ENCODE data around the gene CHD6.

The CHD6 gene

DNA sequence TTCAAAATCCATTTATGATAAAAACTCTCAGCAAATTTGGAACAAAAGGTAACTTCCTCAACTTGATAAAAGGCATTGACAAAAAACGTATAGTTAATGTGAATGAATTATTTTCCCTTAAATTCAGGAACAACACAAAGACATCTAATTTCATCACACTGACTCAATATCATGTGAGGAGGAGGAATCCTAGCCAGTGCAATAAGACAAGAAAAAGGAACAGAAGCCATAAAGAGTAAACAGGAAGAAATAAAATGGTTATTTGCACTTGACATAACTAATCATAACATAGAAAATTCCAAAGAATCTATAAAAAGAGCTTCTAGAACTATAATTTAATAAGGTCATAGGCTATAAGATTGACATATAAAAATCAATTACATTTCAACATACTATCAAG lies 31.4 kb downstream of the CHD6 start:
- DNase-seq (ENCODE audit: low read depth, low spot score) = no peak
- peaks cover 21% of the 10 kb centered on the region for H3K9me3 ChIP-seq (ENCODE audit: insufficient read depth, low read length)
- H3K36me3 ChIP-seq (ENCODE audit: insufficient read depth, insufficient read length, low read length) = no peaks in the 10 kb centered on the region
- TF ChIP-seq SUZ12 (IDR thresholded peaks at IDR 0.05; ENCODE audit: extremely low read depth, insufficient read depth, insufficient read length) (no peak), YY1 (IDR thresholded peaks at IDR 0.05; ENCODE audit: insufficient read depth, insufficient read length) (no peak), ZNF274 (IDR thresholded peaks at IDR 0.05; ENCODE audit: low read depth, low read length) (no peak)
- H3K27me3 ChIP-seq (ENCODE audit: insufficient read depth, insufficient read length) = no peaks in the 10 kb centered on the region
- no peak overlapping the region for H3K9ac ChIP-seq (ENCODE audit: insufficient read length, low read depth)
- no peak overlapping the region for H3K4me3 ChIP-seq (ENCODE audit: insufficient read length, low read depth)
- H3K4me1 ChIP-seq (ENCODE audit: insufficient read depth, insufficient read length) = no peaks in the 10 kb centered on the region

- no peak overlapping the region for H3K9ac ChIP-seq (ENCODE audit: insufficient read length, low read depth)
- DNase-seq (ENCODE audit: low read depth, low spot score) = no peak
- no peaks in the 10 kb centered on the region for H3K27me3 ChIP-seq (ENCODE audit: insufficient read depth, insufficient read length)
- no peaks in the 10 kb centered on the region for H3K4me1 ChIP-seq (ENCODE audit: insufficient read depth, insufficient read length)
- H3K9me3 ChIP-seq (ENCODE audit: insufficient read depth, low read length) = peaks cover 10% of the 10 kb centered on the region
- H3K36me3 ChIP-seq (ENCODE audit: insufficient read depth, insufficient read length, low read length) = no peaks in the 10 kb centered on the region
- no peak overlapping the region for H3K4me3 ChIP-seq (ENCODE audit: insufficient read length, low read depth)
- TF ChIP-seq SUZ12 (IDR thresholded peaks at IDR 0.05; ENCODE audit: extremely low read depth, insufficient read depth, insufficient read length) (no peak), YY1 (IDR thresholded peaks at IDR 0.05; ENCODE audit: insufficient read depth, insufficient read length) (no peak), ZNF274 (IDR thresholded peaks at IDR 0.05; ENCODE audit: low read depth, low read length) (no peak)
Observed at GRCh38 chr20:41580350-41580749, 37.8 kb downstream of the CHD6 start.

DNA sequence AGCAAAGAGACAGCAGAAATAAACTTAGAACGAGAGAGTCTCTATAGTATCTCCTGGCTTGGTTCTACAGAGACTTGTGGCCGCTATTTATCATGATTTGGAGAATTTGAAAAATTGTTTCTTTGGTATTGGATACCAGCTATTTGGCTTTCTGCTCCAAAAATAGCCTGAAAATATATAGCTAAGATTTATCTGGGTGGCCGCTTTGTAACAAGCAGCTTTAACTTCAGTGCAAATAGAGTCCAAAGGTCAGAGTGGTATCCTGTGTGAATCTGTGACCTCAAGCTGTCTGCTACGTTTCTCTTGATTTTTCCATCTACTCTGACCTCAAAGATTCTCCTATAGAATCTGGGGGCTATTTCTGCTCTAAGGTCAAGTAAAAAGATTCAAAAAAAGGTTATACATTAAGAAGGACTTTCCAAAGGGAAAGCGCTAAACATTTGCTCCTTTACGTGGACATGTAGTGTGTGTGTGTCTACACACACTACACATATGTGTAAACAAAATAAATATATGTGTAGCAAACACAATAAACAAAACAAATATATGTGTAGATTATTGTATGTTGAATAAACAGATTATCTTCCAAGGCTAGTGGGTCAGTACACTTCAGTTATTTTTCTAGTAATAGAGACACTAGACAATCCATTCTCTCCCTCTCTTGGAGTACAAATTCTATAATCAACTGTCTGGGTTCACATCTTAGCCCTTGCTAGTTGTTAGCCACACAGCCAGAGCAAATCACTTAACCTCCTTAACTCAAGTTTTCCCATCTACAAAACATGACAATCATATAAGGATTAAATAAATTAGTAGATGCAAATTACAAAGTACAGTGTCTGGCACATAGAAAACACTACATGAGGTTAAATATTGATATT lies 40.8 kb downstream of the CHD6 start:
- no peaks in the 10 kb centered on the region for H3K27me3 ChIP-seq (ENCODE audit: insufficient read depth, insufficient read length)
- H3K4me3 ChIP-seq (ENCODE audit: insufficient read length, low read depth) = no peak overlapping the region
- peaks cover 19% of the 10 kb centered on the region for H3K9me3 ChIP-seq (ENCODE audit: insufficient read depth, low read length)
- H3K4me1 ChIP-seq (ENCODE audit: insufficient read depth, insufficient read length) = no peaks in the 10 kb centered on the region
- no peak for TF ChIP-seq ZNF274 (IDR thresholded peaks at IDR 0.05; ENCODE audit: low read depth, low read length)
- TF ChIP-seq YY1 (IDR thresholded peaks at IDR 0.05; ENCODE audit: insufficient read depth, insufficient read length) = no peak
- TF ChIP-seq SUZ12 (IDR thresholded peaks at IDR 0.05; ENCODE audit: extremely low read depth, insufficient read depth, insufficient read length) = no peak
- no peak for DNase-seq (ENCODE audit: low read depth, low spot score)
- H3K36me3 ChIP-seq (ENCODE audit: insufficient read depth, insufficient read length, low read length) = no peaks in the 10 kb centered on the region
- no peak overlapping the region for H3K9ac ChIP-seq (ENCODE audit: insufficient read length, low read depth)

DNA sequence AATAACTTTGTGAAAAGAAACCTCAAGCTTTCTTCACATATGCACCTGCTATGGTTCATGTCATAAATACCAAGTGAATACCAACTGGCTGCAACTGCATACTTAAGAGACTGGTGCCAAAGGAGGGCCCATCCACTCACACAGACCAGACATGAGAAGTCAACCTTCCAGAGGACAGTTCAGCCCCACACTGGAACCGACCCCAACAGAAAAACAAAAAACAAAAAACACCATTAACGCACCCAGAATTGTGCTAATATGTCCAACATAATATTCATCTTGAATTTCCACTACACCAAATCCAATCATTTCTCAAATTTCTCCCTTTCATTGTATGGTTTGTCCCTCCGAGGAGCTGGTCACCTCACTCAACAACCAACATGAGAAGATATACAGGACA lies 42.8 kb downstream of the CHD6 start:
- DNase-seq (ENCODE audit: low read depth, low spot score) = no peak
- Histone ChIP-seq H3K4me3 (ENCODE audit: insufficient read length, low read depth) (no peak overlapping the region), H3K9me3 (ENCODE audit: insufficient read depth, low read length) (peaks cover 19% of the 10 kb centered on the region), H3K27me3 (ENCODE audit: insufficient read depth, insufficient read length) (no peaks in the 10 kb centered on the region), H3K4me1 (ENCODE audit: insufficient read depth, insufficient read length) (no peaks in the 10 kb centered on the region), H3K9ac (ENCODE audit: insufficient read length, low read depth) (no peak overlapping the region), H3K36me3 (ENCODE audit: insufficient read depth, insufficient read length, low read length) (no peaks in the 10 kb centered on the region)
- TF ChIP-seq ZNF274 (IDR thresholded peaks at IDR 0.05; ENCODE audit: low read depth, low read length) = no peak
- no peak for TF ChIP-seq YY1 (IDR thresholded peaks at IDR 0.05; ENCODE audit: insufficient read depth, insufficient read length)
- TF ChIP-seq SUZ12 (IDR thresholded peaks at IDR 0.05; ENCODE audit: extremely low read depth, insufficient read depth, insufficient read length) = no peak

DNA sequence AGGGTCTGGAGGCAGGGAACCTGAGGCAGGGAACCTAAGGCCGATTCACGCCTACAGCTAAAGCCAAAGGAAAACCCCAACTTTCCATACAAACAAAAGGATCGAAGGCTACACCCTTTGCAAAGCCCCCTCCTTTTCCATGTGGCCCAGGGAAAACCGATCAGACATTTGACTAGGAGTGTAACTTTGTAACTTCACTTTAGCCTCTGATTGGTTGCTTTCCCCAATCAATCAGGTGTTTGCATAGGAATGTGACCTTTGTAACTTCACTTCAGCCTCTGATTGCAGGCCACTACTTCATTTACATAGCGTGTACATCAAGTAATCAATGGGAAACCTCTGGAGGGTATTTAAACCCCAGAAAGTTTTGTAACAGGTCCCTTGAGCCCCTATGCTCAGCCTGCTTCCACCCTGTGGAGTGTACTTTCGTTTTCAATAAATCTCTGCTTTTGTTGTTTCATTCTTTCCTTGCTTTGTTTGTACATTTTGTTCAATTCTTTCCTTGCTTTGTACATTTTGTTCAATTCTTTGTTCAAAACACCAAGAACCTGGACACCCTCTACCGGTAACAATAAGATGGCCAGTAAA lies 43.3 kb downstream of the CHD6 start:
- no peak for DNase-seq (ENCODE audit: low read depth, low spot score)
- Histone ChIP-seq H3K9ac (ENCODE audit: insufficient read length, low read depth) (no peak overlapping the region), H3K36me3 (ENCODE audit: insufficient read depth, insufficient read length, low read length) (no peaks in the 10 kb centered on the region), H3K27me3 (ENCODE audit: insufficient read depth, insufficient read length) (no peaks in the 10 kb centered on the region), H3K4me3 (ENCODE audit: insufficient read length, low read depth) (no peak overlapping the region), H3K9me3 (ENCODE audit: insufficient read depth, low read length) (peaks cover 19% of the 10 kb centered on the region), H3K4me1 (ENCODE audit: insufficient read depth, insufficient read length) (no peaks in the 10 kb centered on the region)
- TF ChIP-seq SUZ12 (IDR thresholded peaks at IDR 0.05; ENCODE audit: extremely low read depth, insufficient read depth, insufficient read length) (no peak), ZNF274 (IDR thresholded peaks at IDR 0.05; ENCODE audit: low read depth, low read length) (no peak), YY1 (IDR thresholded peaks at IDR 0.05; ENCODE audit: insufficient read depth, insufficient read length) (no peak)

GRCh38 chr20:41573955-41574354 lies 44.2 kb downstream of the CHD6 start:
- H3K9me3 ChIP-seq (ENCODE audit: insufficient read depth, low read length) = peaks cover 19% of the 10 kb centered on the region
- no peak for DNase-seq (ENCODE audit: low read depth, low spot score)
- H3K4me1 ChIP-seq (ENCODE audit: insufficient read depth, insufficient read length) = no peaks in the 10 kb centered on the region
- H3K4me3 ChIP-seq (ENCODE audit: insufficient read length, low read depth) = no peak overlapping the region
- no peaks in the 10 kb centered on the region for H3K27me3 ChIP-seq (ENCODE audit: insufficient read depth, insufficient read length)
- no peak for TF ChIP-seq ZNF274 (IDR thresholded peaks at IDR 0.05; ENCODE audit: low read depth, low read length)
- no peak for TF ChIP-seq YY1 (IDR thresholded peaks at IDR 0.05; ENCODE audit: insufficient read depth, insufficient read length)
- TF ChIP-seq SUZ12 (IDR thresholded peaks at IDR 0.05; ENCODE audit: extremely low read depth, insufficient read depth, insufficient read length) = no peak
- H3K9ac ChIP-seq (ENCODE audit: insufficient read length, low read depth) = no peak overlapping the region
- H3K36me3 ChIP-seq (ENCODE audit: insufficient read depth, insufficient read length, low read length) = no peaks in the 10 kb centered on the region

- no peaks in the 10 kb centered on the region for H3K4me1 ChIP-seq (ENCODE audit: insufficient read depth, insufficient read length)
- H3K36me3 ChIP-seq (ENCODE audit: insufficient read depth, insufficient read length, low read length) = peaks cover 6% of the 10 kb centered on the region
- DNase-seq (ENCODE audit: low read depth, low spot score) = no peak
- H3K27me3 ChIP-seq (ENCODE audit: insufficient read depth, insufficient read length) = no peaks in the 10 kb centered on the region
- no peak overlapping the region for H3K4me3 ChIP-seq (ENCODE audit: insufficient read length, low read depth)
- no peak for TF ChIP-seq YY1 (IDR thresholded peaks at IDR 0.05; ENCODE audit: insufficient read depth, insufficient read length)
- TF ChIP-seq ZNF274 (IDR thresholded peaks at IDR 0.05; ENCODE audit: low read depth, low read length) = no peak
- TF ChIP-seq SUZ12 (IDR thresholded peaks at IDR 0.05; ENCODE audit: extremely low read depth, insufficient read depth, insufficient read length) = no peak
- no peak overlapping the region for H3K9ac ChIP-seq (ENCODE audit: insufficient read length, low read depth)
- H3K9me3 ChIP-seq (ENCODE audit: insufficient read depth, low read length) = peaks cover 19% of the 10 kb centered on the region
Observed at GRCh38 chr20:41572010-41572572, 46.1 kb downstream of the CHD6 start.

Measured in NT2/D1 (cell line).